GM03348 (cell line): ENCODE results near the gene SDCCAG8.
"Not testable (repeated sequence)": the region's sequence is repeated elsewhere in the genome, so short reads cannot be mapped to it uniquely, and the experiment has no call there.

Source experiments
- DNase-seq: peaks from one replicate; pipeline ENCODE4 v3.0.0; 2012; ENCODE audit warnings: low spot score

The SDCCAG8 gene

GRCh38 chr1:243332440-243332839 lies 76.6 kb downstream of the SDCCAG8 start:
- no peak for DNase-seq

DNA sequence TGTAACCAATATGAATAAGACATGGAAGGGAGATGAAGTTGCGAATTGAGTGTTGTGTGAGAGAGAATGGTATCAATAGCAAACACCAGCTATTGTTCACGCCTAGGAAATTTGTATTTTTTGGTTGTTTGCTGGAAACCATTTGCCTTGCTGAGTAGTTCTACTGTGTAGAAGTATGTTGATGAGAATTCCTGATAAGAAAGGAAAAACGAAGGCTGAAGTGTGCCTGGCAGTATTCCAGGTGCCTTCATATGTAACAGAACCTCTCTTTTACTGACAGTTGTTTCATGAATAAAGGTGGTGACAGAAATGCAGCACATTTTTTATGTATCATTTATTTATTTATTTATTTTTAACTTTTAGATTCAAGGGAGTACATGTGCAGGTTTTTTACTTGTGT lies 79.5 kb downstream of the SDCCAG8 start:
- DNase-seq = no peak

DNA sequence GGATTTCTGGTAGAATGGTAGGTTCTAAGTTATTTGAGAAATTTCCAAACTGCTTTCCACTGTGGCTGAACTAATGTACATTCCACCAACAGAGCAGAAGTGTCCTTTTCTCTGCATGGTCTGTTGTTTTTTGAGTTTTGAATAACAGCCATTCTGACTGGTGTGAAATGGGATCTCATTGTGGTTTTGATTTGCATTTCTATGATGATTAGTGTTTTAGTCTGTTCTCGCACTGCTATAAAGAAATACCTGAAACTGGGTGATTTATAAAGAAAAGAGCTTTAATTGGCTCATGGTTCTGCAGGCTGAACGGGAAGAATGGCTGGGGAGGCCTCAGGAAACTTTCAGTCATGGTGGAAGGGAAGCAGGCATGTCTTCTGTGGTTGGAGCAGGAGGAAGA lies 80.3 kb downstream of the SDCCAG8 start:
- no peak for DNase-seq

DNA sequence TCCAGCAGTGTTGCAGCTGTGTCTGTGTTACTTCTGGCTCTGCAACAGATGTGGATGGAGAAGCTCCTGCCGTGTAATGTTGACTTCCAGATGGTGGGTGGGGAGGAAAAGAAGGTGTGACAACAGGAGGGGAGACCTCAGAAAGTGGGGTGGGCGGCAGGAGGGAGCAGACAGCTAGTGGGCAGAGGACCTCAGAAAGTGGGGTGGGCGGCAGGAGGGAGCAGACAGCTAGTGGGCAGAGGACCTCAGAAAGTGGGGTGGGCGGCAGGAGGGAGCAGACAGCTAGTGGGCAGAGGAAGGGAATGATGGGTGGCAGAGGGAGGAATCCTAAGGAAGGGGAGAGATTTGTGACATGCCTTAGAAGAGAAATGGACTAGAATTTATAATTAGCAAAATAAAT lies 83.0 kb downstream of the SDCCAG8 start:
- DNase-seq = not testable (repeated sequence)

GRCh38 chr1:243341074-243341473 lies 85.2 kb downstream of the SDCCAG8 start:
- DNase-seq = no peak

DNA sequence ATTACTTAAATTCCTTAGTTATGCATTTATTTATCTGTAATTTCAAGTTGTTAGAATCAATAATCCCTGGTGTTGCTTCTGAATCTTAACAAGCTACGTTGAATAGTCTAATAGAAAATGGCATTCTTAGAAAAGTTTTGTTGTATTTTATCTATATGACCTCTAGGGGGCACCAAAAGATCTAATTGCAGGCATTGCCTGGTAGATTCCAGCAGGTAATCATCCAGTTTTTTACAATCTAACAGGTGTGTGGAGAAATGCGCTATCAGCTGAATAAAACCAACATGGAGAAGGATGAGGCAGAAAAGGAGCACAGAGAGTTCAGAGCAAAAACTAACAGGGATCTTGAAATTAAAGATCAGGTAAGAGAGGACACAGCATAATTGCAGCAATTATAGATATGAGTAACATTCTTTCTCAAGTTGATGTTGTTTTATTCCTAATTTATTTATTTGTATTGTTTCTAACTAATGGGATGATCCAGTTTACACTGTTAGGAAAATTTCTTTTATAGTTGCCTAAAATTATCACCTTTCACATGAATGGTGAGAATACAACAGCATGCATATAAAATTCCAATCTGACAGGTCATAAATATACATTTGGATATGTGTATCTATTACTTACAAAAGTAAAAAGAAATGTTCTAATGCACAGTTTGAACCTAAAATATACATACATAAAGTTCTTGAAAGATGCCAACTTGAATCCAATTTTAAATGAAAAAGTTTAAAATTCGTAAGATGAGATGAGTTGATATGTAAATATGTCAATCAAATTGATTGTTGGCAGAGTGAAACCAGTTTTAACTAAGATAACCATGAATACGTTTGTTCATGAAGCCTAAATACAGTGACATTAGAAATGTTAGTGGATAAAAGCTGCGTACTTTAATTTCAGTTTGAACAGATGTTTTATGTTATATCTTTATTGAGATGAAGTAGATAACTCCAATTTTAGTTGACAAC lies 88.4 kb downstream of the SDCCAG8 start:
- peak; percentile 51 for DNase-seq

GRCh38 chr1:243345205-243345604 lies 89.4 kb downstream of the SDCCAG8 start:
- DNase-seq = peak; percentile 18

GRCh38 chr1:243346016-243346415 lies 90.2 kb downstream of the SDCCAG8 start:
- DNase-seq = no peak

GRCh38 chr1:243346468-243346867 lies 90.6 kb downstream of the SDCCAG8 start:
- no peak for DNase-seq

DNA sequence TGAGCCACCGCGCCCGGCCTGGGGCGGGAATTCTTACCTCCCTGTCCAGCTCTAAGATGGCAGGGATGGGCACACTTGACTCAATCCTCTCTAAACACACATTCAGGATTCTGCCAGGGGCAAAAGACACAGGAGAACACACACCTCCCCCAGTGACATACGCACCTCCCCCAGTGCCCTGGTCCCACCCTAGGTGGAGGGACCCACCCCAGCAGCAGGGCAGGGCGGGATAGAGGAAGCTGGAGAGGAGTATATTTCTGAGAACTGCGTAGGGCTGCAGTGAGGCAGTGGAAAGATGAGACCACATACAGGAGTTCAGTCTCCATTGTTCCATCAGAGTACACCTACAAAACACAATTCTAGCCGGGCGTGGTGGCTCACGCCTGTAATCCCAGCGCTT lies 92.5 kb downstream of the SDCCAG8 start:
- no peak for DNase-seq

DNA sequence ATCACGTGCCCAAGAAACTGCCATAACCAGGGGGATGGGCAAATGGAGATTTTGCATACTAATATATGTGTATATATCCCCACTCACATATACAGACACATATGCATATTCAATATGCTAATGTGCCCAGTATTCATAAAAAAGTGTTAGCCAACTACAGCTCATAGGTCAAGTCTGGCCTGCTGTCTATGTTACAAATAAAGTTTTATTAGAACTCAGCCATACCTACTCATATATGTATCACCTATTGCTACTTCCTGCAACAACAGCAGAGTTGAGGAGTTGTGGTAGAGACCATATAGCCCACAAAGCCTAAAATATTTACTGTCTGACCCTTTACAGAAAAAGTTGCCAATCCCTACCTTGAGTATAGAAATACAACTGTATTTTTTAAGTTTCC lies 93.3 kb downstream of the SDCCAG8 start:
- no peak for DNase-seq

GRCh38 chr1:243351337-243351736 lies 95.5 kb downstream of the SDCCAG8 start:
- DNase-seq = peak; percentile 24

DNA sequence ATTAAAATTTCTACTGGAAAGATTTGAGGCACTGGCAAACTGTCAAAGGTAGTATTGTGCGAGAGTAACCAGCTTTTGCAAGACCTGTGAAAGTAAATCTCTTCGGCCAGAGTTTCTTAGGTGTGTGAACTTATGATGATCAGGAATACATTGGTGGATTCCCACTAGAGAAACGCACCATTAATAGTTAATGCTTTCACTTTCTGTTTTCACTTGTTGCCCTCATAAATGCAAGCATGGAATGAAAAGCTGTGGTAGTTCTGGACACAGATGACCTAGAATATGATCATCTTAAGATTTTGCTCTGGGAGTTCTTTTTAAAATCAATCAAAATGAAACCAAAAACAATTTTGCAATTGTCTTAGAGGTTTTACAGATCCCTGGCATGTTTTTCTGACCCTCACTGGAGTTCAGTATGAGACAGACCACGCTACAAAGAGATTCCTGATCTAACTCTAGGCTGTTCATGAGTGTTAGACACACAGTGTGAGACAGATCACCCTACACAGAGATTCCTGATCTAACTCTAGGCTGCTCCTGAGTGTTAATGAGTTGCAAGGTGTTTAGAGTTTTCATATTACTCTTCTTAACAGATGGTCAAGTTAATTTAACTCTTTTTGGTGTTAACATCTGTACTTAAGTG lies 98.8 kb downstream of the SDCCAG8 start:
- DNase-seq = peak; percentile 24

DNA sequence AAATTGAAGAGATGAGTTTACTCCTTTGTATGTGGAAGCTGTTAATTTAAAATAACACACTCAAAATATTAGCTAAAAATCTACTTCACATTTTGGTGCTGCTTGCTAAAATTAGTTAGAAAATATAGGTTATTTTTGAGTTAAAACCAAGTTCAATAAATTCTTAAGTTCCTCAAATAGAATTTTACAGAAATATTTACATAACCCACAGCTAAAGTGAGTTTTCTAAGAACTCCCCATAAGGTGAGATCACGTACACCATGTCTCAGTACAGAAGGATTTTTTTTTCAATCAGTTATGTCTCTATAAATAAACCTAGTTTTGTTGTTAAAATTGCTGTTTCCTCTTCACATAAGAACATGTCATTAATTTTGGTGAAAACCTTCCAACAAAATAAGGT lies 108.0 kb downstream of the SDCCAG8 start:
- no peak for DNase-seq

GRCh38 chr1:243364330-243364729 lies 108.5 kb downstream of the SDCCAG8 start:
- DNase-seq = no peak

DNA sequence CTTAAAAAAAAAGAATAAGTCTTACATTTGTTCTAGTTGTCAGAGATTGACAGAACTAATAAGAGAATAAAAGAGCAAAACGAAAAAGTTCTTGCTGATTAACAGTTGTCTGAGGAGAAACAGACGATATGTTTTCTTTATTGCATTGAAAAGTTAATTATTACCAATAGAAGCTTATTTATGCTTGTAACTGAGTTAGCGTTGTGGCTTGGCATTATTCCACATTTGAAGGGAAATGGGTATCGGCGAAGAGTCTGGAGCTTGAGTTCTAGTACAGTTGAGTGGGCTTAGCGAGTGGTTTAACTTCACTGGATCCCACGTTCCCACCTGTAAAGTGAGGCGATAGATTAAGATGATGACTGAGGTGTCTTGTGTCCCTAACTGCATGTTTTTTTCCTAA lies 109.0 kb downstream of the SDCCAG8 start:
- DNase-seq = no peak

- DNase-seq = no peak
Measured at GRCh38 chr1:243367314-243367713, 111.5 kb downstream of the SDCCAG8 start.

GRCh38 chr1:243374412-243374811 lies 118.6 kb downstream of the SDCCAG8 start:
- no peak for DNase-seq

DNA sequence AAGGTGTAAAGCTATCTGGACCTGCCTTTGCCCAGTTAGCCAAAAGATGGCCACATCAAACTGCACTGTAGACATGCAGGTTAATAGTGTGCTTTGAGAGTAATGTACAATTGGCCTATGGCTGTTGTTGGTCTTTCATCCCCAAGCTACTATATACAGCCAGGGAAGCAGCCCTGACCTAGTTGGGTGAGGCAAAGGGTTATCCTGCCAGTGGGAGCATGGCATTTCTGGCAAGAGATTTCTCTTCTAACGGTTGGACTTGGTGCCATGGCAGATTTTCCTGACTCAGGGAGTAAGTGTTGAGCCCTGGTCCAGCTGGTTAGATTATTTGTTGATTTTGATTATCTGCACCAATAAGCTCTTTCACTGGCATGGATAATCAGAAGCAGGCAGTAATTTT lies 119.8 kb downstream of the SDCCAG8 start:
- no peak for DNase-seq

- no peak for DNase-seq
Measured at GRCh38 chr1:243378669-243379068, 122.8 kb downstream of the SDCCAG8 start.

DNA sequence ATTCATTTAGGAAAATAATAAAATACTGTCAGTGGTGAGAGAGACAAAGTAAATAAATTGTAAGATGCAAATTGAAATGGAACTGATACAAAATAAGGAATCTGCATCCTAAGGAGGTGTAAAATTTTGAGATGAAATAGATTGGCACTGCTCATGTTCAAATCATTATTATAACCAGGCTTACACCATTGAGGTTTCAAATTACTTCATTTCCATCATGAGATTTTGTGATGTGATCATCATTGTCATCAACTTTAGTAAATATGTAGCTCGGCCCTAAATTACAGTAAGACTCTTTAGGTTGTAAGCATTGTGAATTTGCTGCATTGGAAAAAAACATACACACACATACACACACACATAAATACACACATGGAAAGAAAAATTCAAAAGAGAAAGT lies 123.4 kb downstream of the SDCCAG8 start:
- DNase-seq = no peak

DNA sequence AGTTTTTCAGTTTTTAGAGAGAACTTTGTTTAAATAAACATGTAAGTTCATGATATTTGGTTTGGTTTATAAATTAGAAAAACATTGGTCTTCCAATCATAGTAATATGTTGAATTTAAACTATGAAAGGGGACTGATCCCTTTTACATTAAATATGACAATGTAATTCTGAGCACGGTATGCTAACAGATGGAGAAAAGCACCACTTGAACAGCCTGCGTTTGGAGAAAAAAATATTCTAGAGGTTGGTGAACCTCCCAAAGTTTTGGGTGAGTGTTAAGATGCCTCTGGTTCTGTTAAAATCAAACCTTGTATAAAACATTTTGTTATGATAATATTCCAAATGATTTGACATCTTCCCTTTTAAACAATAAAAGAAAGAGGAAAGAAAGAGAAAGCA lies 123.9 kb downstream of the SDCCAG8 start:
- no peak for DNase-seq

- no peak for DNase-seq
Measured at GRCh38 chr1:243388276-243388675, 132.4 kb downstream of the SDCCAG8 start.
